H1 (cell line): Measurements from ENCODE around the gene TMEM178B. TPM values are rescaled to one million over a fixed set of nuclear protein-coding genes. Genes with fewer than 3 reads are reported as not detected.

Source experiments
- TAF1 ChIP-seq: IDR thresholded peaks from 2 replicates; pipeline ENCODE4 v1.6.1; 2011; ENCODE audit warnings: mild to moderate bottlenecking, low read depth, low read length
- polyA plus RNA-seq, 7 experiments: library from polyadenylated mRNA; depleted of rRNA in 3 of 7; stranded (reverse) in 5 of 7; unstranded in 2 of 7; fragments of >200 nt in 5 of 7; fragments of 200-250 nt in 2 of 7; gene quantifications; 1 replicate in 5 of 7; 2 replicates in 1 of 7; 4 replicates in 1 of 7; pipeline versions ENCODE4 v1.2.1 to v1.2.3, GENCODE V29; 2011 to 2013; ENCODE audit warnings: missing spikeins in 2 of 7, mixed read lengths in 2 of 7
- total RNA-seq: library from RNA; stranded (reverse); fragmentation: NEBNext Ultra II Directional; extraction: Animal tissue kit (Norgen Biotek cat#: 25700); gene quantifications from 2 replicates; pipeline ENCODE4 v1.2.1, GENCODE V29; 2021
- TF ChIP-seq, protein P1 (sequence below): IDR thresholded peaks from 2 replicates; pipeline ENCODE4 v1.6.1; 2012; ENCODE audit warnings: inconsistent platforms

Gene TMEM178B
- total and polyA plus RNA-seq, 2 of the 8 experiments (the other 6 are each of a cell fraction or from before 2014, with no cell fraction given) = 5.3 to 18.1 TPM

DNA sequence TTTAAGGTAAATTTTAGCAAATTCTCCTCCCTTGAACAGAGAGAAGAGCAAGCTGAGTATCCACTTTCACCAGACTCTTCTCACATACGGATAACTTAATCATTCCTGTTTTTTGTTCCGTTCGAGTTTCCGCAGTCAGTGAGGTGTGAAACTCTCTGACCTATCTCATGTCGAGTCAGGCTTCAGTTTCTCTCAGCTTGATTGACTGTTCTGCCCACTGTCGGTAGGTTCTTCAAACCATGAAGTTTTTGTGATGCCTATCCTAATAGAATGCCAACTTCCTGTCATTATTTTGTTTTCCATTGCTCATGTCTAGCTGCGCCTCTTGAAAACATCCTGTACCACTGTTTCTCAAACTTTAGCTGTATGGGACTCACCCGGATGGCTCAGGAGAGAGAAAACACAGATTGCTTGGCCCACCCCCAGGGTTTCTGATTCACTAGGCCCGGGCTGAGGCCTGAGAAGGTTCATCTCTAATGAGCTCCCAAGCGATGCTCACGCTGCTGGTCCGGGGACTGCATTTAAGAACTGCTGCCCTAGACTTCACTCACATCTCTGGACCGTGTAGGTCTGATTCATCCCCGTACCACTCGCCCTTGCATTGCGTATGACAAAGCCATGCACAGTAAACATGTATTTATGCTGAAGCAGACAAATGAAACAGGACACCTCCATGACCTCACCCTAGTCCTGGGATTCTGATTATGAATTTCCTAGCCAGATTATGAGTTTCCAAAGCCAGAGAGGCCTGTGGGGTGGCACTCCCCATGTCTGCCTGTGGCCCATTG lies 269.0 kb downstream of the TMEM178B start (continued):
- TF ChIP-seq, protein P1, sequence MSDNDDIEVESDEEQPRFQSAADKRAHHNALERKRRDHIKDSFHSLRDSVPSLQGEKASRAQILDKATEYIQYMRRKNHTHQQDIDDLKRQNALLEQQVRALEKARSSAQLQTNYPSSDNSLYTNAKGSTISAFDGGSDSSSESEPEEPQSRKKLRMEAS = no peak
- TF ChIP-seq TAF1 = no peak
